H1 (cell line): ENCODE data around the gene DISC1. TPM values are rescaled to one million over a fixed set of nuclear protein-coding genes. Genes with fewer than 3 reads are reported as not detected.
A peak's percentile ranks its signal among the peaks of the same experiment; 100 is the strongest.

ENCODE experiments used
- BACH1 ChIP-seq: IDR thresholded peaks from 2 replicates; pipeline ENCODE4 v1.6.1; 2012; ENCODE audit warnings: low read length, improper control_type of control experiment
- HDAC2 ChIP-seq, 2 experiments: fragments of 300-600 bp in 1 of 2; sonication (generic) in 1 of 2; IDR thresholded peaks; 2 replicates each; pipeline ENCODE4 v1.6.1; 2011 to 2012; ENCODE audit warnings: low read depth in 2 of 2, low read length in 2 of 2, mild to moderate bottlenecking in 2 of 2, moderate library complexity in 2 of 2, borderline replicate concordance in 1 of 2, inconsistent platforms in 1 of 2
- MAX ChIP-seq: IDR thresholded peaks from 2 replicates; pipeline ENCODE4 v1.6.1; 2012; ENCODE audit warnings: inconsistent platforms
- SIN3A ChIP-seq, 2 experiments: IDR thresholded peaks in 1 of 2; conservative IDR thresholded peaks in 1 of 2; 2 replicates each; pipeline ENCODE4 v1.6.1; 2011 to 2012; ENCODE audit warnings: low read length in 2 of 2, improper control_type of control experiment in 1 of 2, low read depth in 1 of 2, mild to moderate bottlenecking in 1 of 2
- TAF7 ChIP-seq: optimal IDR thresholded peaks from 2 replicates; pipeline ENCODE3; 2011; ENCODE audit warnings: low read depth, mild to moderate bottlenecking, inconsistent platforms, low read length, moderate library complexity, borderline replicate concordance
- TEAD4 ChIP-seq: IDR thresholded peaks from 2 replicates; pipeline ENCODE4 v1.6.1; 2012; ENCODE audit warnings: low read depth, low read length, inconsistent platforms, mixed read lengths
- YY1 ChIP-seq: IDR thresholded peaks from 2 replicates; pipeline ENCODE4 v1.6.1; 2011; ENCODE audit warnings: low read depth, mild to moderate bottlenecking, low read length
- polyA plus RNA-seq, 7 experiments: library from polyadenylated mRNA; depleted of rRNA in 3 of 7; stranded (reverse) in 5 of 7; unstranded in 2 of 7; fragments of >200 nt in 5 of 7; fragments of 200-250 nt in 2 of 7; gene quantifications; 1 replicate in 5 of 7; 2 replicates in 1 of 7; 4 replicates in 1 of 7; pipeline versions ENCODE4 v1.2.1 to v1.2.3, GENCODE V29; 2011 to 2013; ENCODE audit warnings: missing spikeins in 2 of 7, mixed read lengths in 2 of 7
- total RNA-seq: library from RNA; stranded (reverse); fragmentation: NEBNext Ultra II Directional; extraction: Animal tissue kit (Norgen Biotek cat#: 25700); gene quantifications from 2 replicates; pipeline ENCODE4 v1.2.1, GENCODE V29; 2021
- TF ChIP-seq, protein P1 (sequence below): fragments of 300-600 bp; sonication (generic); IDR thresholded peaks from 2 replicates; pipeline ENCODE4 v1.7.1; 2012; ENCODE audit warnings: low read length, moderate library complexity, mild to moderate bottlenecking, inconsistent platforms; ENCODE audit not compliant: insufficient replicate concordance

DISC1 gene
- total and polyA plus RNA-seq, 2 of the 8 experiments (the other 6 are each of a cell fraction or from before 2014, with no cell fraction given), result 1.1 to 3.5 TPM

GRCh38 chr1:232084584-232085223 lies 458.1 kb downstream of the DISC1 start (continued):
- TF ChIP-seq, protein P1, sequence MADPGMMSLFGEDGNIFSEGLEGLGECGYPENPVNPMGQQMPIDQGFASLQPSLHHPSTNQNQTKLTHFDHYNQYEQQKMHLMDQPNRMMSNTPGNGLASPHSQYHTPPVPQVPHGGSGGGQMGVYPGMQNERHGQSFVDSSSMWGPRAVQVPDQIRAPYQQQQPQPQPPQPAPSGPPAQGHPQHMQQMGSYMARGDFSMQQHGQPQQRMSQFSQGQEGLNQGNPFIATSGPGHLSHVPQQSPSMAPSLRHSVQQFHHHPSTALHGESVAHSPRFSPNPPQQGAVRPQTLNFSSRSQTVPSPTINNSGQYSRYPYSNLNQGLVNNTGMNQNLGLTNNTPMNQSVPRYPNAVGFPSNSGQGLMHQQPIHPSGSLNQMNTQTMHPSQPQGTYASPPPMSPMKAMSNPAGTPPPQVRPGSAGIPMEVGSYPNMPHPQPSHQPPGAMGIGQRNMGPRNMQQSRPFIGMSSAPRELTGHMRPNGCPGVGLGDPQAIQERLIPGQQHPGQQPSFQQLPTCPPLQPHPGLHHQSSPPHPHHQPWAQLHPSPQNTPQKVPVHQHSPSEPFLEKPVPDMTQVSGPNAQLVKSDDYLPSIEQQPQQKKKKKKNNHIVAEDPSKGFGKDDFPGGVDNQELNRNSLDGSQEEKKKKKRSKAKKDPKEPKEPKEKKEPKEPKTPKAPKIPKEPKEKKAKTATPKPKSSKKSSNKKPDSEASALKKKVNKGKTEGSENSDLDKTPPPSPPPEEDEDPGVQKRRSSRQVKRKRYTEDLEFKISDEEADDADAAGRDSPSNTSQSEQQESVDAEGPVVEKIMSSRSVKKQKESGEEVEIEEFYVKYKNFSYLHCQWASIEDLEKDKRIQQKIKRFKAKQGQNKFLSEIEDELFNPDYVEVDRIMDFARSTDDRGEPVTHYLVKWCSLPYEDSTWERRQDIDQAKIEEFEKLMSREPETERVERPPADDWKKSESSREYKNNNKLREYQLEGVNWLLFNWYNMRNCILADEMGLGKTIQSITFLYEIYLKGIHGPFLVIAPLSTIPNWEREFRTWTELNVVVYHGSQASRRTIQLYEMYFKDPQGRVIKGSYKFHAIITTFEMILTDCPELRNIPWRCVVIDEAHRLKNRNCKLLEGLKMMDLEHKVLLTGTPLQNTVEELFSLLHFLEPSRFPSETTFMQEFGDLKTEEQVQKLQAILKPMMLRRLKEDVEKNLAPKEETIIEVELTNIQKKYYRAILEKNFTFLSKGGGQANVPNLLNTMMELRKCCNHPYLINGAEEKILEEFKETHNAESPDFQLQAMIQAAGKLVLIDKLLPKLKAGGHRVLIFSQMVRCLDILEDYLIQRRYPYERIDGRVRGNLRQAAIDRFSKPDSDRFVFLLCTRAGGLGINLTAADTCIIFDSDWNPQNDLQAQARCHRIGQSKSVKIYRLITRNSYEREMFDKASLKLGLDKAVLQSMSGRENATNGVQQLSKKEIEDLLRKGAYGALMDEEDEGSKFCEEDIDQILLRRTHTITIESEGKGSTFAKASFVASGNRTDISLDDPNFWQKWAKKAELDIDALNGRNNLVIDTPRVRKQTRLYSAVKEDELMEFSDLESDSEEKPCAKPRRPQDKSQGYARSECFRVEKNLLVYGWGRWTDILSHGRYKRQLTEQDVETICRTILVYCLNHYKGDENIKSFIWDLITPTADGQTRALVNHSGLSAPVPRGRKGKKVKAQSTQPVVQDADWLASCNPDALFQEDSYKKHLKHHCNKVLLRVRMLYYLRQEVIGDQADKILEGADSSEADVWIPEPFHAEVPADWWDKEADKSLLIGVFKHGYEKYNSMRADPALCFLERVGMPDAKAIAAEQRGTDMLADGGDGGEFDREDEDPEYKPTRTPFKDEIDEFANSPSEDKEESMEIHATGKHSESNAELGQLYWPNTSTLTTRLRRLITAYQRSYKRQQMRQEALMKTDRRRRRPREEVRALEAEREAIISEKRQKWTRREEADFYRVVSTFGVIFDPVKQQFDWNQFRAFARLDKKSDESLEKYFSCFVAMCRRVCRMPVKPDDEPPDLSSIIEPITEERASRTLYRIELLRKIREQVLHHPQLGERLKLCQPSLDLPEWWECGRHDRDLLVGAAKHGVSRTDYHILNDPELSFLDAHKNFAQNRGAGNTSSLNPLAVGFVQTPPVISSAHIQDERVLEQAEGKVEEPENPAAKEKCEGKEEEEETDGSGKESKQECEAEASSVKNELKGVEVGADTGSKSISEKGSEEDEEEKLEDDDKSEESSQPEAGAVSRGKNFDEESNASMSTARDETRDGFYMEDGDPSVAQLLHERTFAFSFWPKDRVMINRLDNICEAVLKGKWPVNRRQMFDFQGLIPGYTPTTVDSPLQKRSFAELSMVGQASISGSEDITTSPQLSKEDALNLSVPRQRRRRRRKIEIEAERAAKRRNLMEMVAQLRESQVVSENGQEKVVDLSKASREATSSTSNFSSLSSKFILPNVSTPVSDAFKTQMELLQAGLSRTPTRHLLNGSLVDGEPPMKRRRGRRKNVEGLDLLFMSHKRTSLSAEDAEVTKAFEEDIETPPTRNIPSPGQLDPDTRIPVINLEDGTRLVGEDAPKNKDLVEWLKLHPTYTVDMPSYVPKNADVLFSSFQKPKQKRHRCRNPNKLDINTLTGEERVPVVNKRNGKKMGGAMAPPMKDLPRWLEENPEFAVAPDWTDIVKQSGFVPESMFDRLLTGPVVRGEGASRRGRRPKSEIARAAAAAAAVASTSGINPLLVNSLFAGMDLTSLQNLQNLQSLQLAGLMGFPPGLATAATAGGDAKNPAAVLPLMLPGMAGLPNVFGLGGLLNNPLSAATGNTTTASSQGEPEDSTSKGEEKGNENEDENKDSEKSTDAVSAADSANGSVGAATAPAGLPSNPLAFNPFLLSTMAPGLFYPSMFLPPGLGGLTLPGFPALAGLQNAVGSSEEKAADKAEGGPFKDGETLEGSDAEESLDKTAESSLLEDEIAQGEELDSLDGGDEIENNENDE, result no peak
- peak in 1 of 2 experiments; percentile 38; a peak in 1 of 4 replicates for TF ChIP-seq HDAC2 (IDR thresholded peaks at IDR 0.05; ENCODE audit: borderline replicate concordance in 1 of 2, low read depth in 2 of 2, low read length in 2 of 2)
- peak; percentile 57 for TF ChIP-seq BACH1
- TF ChIP-seq TAF7, result no peak
- TF ChIP-seq YY1, result 0 out of 2 replicates have a peak, but pooled peaks have one; percentile 24
- no peak for TF ChIP-seq MAX
- peak; percentile 86 to 95 for TF ChIP-seq SIN3A (conservative IDR thresholded peaks at IDR 0.05 in 1 of 2, IDR thresholded peaks at IDR 0.05 in 1 of 2; ENCODE audit: low read depth in 1 of 2, low read length in 2 of 2)
- TF ChIP-seq TEAD4, result no peak
